Vagina (tissue), 2 donors: Measurements from ENCODE around the gene PTPRG. TPM values are rescaled to one million over a fixed set of nuclear protein-coding genes. Genes with fewer than 3 reads are reported as not detected.

ENCODE experiments used
- DNase-seq, 2 donors: peaks; one replicate each; pipeline ENCODE4 v3.0.0-alpha.2; 2017; ENCODE audit errors: extremely low spot score in 2 of 2
- H3K27ac ChIP-seq: fragments of 200-600 bp; sonication (generic); one replicate; pipeline ENCODE4 v1.5.1; 2019
- H3K27me3 ChIP-seq: fragments of 200-600 bp; sonication (generic); one replicate; pipeline ENCODE4 v1.5.1; 2019
- H3K36me3 ChIP-seq, 2 donors: fragments of 200-600 bp; sonication (generic); one replicate each; pipeline ENCODE4 v1.5.1; 2017 to 2019
- H3K4me1 ChIP-seq: fragments of 200-600 bp; sonication (generic); one replicate; pipeline ENCODE4 v1.5.1; 2019
- H3K4me3 ChIP-seq, 2 donors: fragments of 200-600 bp; sonication (generic); 1 replicate in 1 of 2; 2 replicates in 1 of 2; pipeline ENCODE4 v1.5.1; 2016 to 2019
- H3K9me3 ChIP-seq: fragments of 200-600 bp; sonication (generic); one replicate; pipeline ENCODE4 v1.5.1; 2019
- CTCF ChIP-seq, 3 experiments: fragments of 450-650 bp in 2 of 3; fragments of 200-600 bp in 1 of 3; sonication (generic) in 1 of 3; IDR thresholded peaks; one replicate each; pipeline ENCODE4 v1.5.1; 2017 to 2019; ENCODE audit warnings: antibody characterized with exemption in 3 of 3, mild to moderate bottlenecking in 2 of 3, moderate library complexity in 2 of 3
- POLR2A ChIP-seq, 2 donors: fragments of 450-650 bp; IDR thresholded peaks; one replicate each; pipeline ENCODE4 v1.6.1; 2017; ENCODE audit warnings: antibody characterized with exemption in 2 of 2, mild to moderate bottlenecking in 2 of 2, moderate library complexity in 2 of 2
- POLR2AphosphoS5 ChIP-seq, 2 donors: sonication (generic); formaldehyde crosslinking; IDR thresholded peaks; one replicate each; pipeline ENCODE4 v1.9.0; 2017; ENCODE audit warnings: antibody characterized with exemption in 2 of 2, mild to moderate bottlenecking in 2 of 2, low read depth in 1 of 2; ENCODE audit not compliant: insufficient read depth in 1 of 2
- intact Hi-C: fragments of 100-400 bp; cut with DNase I; formaldehyde crosslinking; loops from one replicate; pipeline ENCODE4 v1.15.1; 2023
- total RNA-seq: library from RNA; depleted of rRNA; stranded (reverse); fragments of >200 nt; gene quantifications from one replicate; pipeline ENCODE4 v1.2.3, GENCODE V29; 2016

PTPRG gene
- total RNA-seq, 1 donor from 2014 or later = 47.6 TPM

- H3K27me3 ChIP-seq = no peaks in the 10 kb centered on the region
- intact Hi-C loops = no loop called here
- no peak overlapping the region for H3K27ac ChIP-seq
- no peak overlapping the region for H3K4me3 ChIP-seq
- H3K9me3 ChIP-seq = no peaks in the 10 kb centered on the region
- H3K36me3 ChIP-seq = no peaks in the 10 kb centered on the region
- H3K4me1 ChIP-seq = peaks cover 4% of the 10 kb centered on the region
- DNase-seq = no peak
- TF ChIP-seq POLR2A (IDR thresholded peaks at IDR 0.05) = no peak
- no peak for TF ChIP-seq CTCF (IDR thresholded peaks at IDR 0.05)
- TF ChIP-seq POLR2AphosphoS5 (IDR thresholded peaks at IDR 0.05; ENCODE audit: insufficient read depth in 1 of 2, low read depth in 1 of 2) = no peak
Observed at GRCh38 chr3:61913701-61914100, 352.3 kb downstream of the PTPRG start.

DNA sequence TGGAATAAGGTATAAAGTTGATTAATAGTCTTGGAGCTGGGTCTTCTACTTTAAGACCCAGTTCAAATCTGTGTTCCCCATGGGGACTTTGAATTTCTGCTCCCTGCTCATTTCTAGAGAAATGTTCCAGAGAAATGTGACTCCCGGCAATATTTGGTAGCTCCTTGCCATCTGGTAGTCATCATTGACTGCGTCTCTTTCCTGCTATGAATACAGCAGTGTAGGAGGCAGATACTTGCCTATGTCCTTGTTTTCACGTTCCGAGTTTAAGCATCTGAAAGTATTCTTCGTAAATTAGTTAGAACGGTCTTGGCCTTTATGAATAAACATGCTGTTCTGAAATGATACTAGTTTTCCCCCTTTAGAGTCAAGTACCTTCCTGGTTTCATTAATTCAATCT, 352.9 kb downstream of the PTPRG start:
- Histone ChIP-seq H3K4me1 (no peaks in the 10 kb centered on the region), H3K4me3 (no peak overlapping the region), H3K27me3 (no peaks in the 10 kb centered on the region), H3K27ac (no peak overlapping the region), H3K9me3 (no peaks in the 10 kb centered on the region), H3K36me3 (no peaks in the 10 kb centered on the region)
- DNase-seq = no peak
- intact Hi-C loops = no loop called here
- TF ChIP-seq CTCF (IDR thresholded peaks at IDR 0.05) (no peak), POLR2A (IDR thresholded peaks at IDR 0.05) (no peak), POLR2AphosphoS5 (IDR thresholded peaks at IDR 0.05; ENCODE audit: insufficient read depth in 1 of 2, low read depth in 1 of 2) (no peak)

GRCh38 chr3:61915296-61915695, 353.9 kb downstream of the PTPRG start:
- intact Hi-C loops = no loop called here
- no peaks in the 10 kb centered on the region for H3K4me1 ChIP-seq
- H3K9me3 ChIP-seq = no peaks in the 10 kb centered on the region

DNA sequence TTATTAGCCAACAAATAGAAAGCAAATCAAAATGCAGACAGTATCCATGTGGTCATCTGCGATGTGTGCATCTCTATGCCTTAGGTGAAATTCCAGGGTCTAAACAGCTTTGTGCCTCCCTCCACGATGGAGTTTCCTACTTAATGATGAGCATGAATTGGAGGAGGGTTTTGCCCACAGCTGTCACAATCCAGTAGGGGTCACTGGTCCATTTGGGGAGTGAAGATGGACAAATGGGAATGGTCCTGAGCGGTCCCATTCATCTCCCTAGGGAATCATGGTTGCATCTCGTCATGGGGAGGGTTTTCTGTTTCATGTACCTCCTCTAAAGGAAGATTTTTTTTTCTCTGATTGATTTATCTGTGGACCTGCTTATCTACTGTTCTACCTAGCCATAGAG, 358.0 kb downstream of the PTPRG start:
- H3K27ac ChIP-seq = no peak overlapping the region
- no peaks in the 10 kb centered on the region for H3K9me3 ChIP-seq
- H3K27me3 ChIP-seq = no peaks in the 10 kb centered on the region
- H3K36me3 ChIP-seq = no peaks in the 10 kb centered on the region
- intact Hi-C loops = no loop called here
- TF ChIP-seq POLR2AphosphoS5 (IDR thresholded peaks at IDR 0.05; ENCODE audit: insufficient read depth in 1 of 2, low read depth in 1 of 2) = no peak
- TF ChIP-seq POLR2A (IDR thresholded peaks at IDR 0.05) = no peak
- TF ChIP-seq CTCF (IDR thresholded peaks at IDR 0.05) = no peak
- no peaks in the 10 kb centered on the region for H3K4me1 ChIP-seq
- DNase-seq = no peak
- no peak overlapping the region for H3K4me3 ChIP-seq

More at GRCh38 chr3:61915296-61915695, 353.9 kb downstream of the PTPRG start:
- no peak for DNase-seq
- TF ChIP-seq CTCF (IDR thresholded peaks at IDR 0.05) (no peak), POLR2AphosphoS5 (IDR thresholded peaks at IDR 0.05; ENCODE audit: insufficient read depth in 1 of 2, low read depth in 1 of 2) (no peak), POLR2A (IDR thresholded peaks at IDR 0.05) (no peak)
- no peaks in the 10 kb centered on the region for H3K36me3 ChIP-seq
- H3K4me3 ChIP-seq = no peak overlapping the region
- H3K27ac ChIP-seq = no peak overlapping the region
- H3K27me3 ChIP-seq = no peaks in the 10 kb centered on the region

- Histone ChIP-seq H3K4me1 (peaks cover 27% of the 10 kb centered on the region), H3K27ac (no peak overlapping the region), H3K36me3 (no peaks in the 10 kb centered on the region), H3K27me3 (no peaks in the 10 kb centered on the region), H3K9me3 (no peaks in the 10 kb centered on the region), H3K4me3 (no peak overlapping the region)
- TF ChIP-seq POLR2A (IDR thresholded peaks at IDR 0.05) (no peak), POLR2AphosphoS5 (IDR thresholded peaks at IDR 0.05; ENCODE audit: insufficient read depth in 1 of 2, low read depth in 1 of 2) (no peak), CTCF (IDR thresholded peaks at IDR 0.05) (no peak)
- intact Hi-C loops = no loop called here
- no peak for DNase-seq
Observed at GRCh38 chr3:61922118-61922517, 360.7 kb downstream of the PTPRG start.
